Large intestine (tissue), 3 donors: ENCODE measurements around the gene WDR91. TPM values are rescaled to one million over a fixed set of nuclear protein-coding genes. Genes with fewer than 3 reads are reported as not detected.
"Not testable (repeated sequence)": the region's sequence is repeated elsewhere in the genome, so short reads cannot be mapped to it uniquely, and the experiment has no call there.

ENCODE experiments used
- DNase-seq, 2 donors: peaks; one replicate each; pipeline versions ENCODE4 v3.0.0 to v3.0.0-alpha.2; 2013
- H3K27ac ChIP-seq: one replicate; pipeline ENCODE4 v1.5.1; 2013; ENCODE audit warnings: low read length
- H3K27me3 ChIP-seq: 2 replicates; pipeline ENCODE4 v1.6.1; 2013; ENCODE audit warnings: low read length; ENCODE audit not compliant: control insufficient read depth, insufficient read depth
- H3K36me3 ChIP-seq: 2 replicates; pipeline ENCODE4 v1.6.1; 2013; ENCODE audit warnings: low read length; ENCODE audit not compliant: control insufficient read depth, insufficient read depth
- H3K4me1 ChIP-seq: one replicate; pipeline ENCODE4 v1.6.1; 2013; ENCODE audit warnings: low read length; ENCODE audit not compliant: control insufficient read depth, insufficient read depth
- H3K4me3 ChIP-seq: one replicate; pipeline ENCODE4 v1.5.1; 2013; ENCODE audit warnings: low read length
- H3K9me3 ChIP-seq: one replicate; pipeline ENCODE4 v1.6.1; 2013; ENCODE audit warnings: mild to moderate bottlenecking, low read depth, low read length, moderate library complexity; ENCODE audit not compliant: control insufficient read depth
- WGBS: methylation state at CpG from one replicate; pipeline ENCODE4 v1.1.5; 2013; ENCODE audit warnings: low lambda C conversion rate; ENCODE audit not compliant: insufficient coverage; 5-methylcytosine and 5-hydroxymethylcytosine counted together
- polyA plus RNA-seq: library from polyadenylated mRNA; unstranded; fragments of 120-200 nt; gene quantifications from one replicate; pipeline ENCODE4 v1.2.1, GENCODE V29; 2013

The WDR91 gene
- polyA plus RNA-seq, 1 donor = 5.7 TPM

DNA sequence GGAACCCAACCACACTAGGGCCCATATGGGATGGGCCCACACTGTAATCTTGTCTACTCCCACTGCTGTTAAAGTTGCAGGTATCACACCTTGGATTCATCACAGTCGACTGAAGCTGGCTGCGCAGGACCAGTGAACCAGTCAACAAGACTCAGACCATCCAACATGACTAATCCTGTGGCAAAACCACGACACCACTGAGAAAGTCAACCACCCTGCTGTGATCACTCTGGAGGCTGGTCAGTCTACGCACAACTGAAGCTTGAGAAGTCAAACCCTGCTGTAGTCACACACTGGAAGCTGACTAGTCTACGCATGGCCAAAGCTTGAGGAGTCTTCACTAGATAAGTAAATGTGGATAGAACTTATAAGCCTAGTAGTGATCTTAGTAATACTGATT, 31.2 kb downstream of the WDR91 start:
- H3K27ac ChIP-seq = no peak overlapping the region
- H3K4me3 ChIP-seq = no peak overlapping the region
- H3K4me1 ChIP-seq = no peaks in the 10 kb centered on the region
- H3K9me3 ChIP-seq = peaks cover 27% of the 10 kb centered on the region
- H3K36me3 ChIP-seq = peaks cover 4% of the 10 kb centered on the region
- no peaks in the 10 kb centered on the region for H3K27me3 ChIP-seq
- no CpG with 5 or more reads among the region's 5 CpGs for WGBS
- no peak for DNase-seq

DNA sequence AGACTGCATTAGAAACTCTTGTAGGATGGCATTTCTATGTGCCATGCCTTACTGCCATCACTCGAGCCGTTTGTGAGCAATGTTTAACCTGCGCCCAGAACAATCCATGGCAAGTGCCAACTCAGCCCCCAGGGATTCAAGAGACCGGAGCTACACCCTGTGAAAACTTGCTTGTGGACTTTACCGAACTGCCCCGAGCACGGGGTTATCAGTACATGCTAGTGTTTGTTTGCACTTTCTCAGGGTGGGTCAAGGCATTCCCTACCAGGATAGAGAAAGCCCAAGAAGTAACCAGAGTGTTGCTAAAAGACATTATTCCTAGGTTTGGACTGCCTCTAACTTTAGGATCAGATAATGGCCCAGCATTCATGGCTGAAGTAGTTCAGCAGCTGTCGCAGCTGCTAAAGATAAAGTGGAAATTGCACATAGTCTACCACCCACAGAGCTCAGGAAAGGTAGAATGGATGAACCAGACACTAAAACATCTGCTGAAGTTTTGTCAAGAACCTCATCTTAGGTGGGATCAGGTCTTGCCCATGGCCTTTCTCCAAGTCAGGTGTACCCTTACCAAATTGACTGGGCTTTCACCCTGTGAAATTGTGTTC, 31.9 kb downstream of the WDR91 start:
- Histone ChIP-seq H3K4me1 (no peaks in the 10 kb centered on the region), H3K4me3 (no peak overlapping the region), H3K27ac (no peak overlapping the region), H3K27me3 (no peaks in the 10 kb centered on the region), H3K9me3 (peaks cover 27% of the 10 kb centered on the region), H3K36me3 (peaks cover 4% of the 10 kb centered on the region)
- no peak for DNase-seq
- WGBS = no CpG with 5 or more reads among the region's 8 CpGs

DNA sequence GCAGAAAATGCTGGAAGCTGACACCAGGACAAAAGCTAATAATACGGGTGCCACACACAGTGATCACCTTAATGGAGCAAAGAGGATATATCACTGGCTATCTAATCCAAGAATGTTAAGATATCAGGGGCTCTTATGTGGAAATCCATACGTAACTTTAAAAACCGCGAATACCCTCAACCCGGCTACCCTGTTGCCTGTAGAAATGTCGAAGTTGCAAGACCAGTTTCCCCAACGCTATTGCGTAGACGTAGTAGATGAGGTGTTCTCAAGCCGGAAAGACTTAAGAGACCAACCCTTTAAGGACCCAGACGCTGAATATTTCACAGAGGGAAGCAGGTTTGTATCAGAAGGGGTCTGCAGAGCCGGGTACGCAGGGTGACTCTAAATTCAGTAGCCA, 33.0 kb downstream of the WDR91 start:
- Histone ChIP-seq H3K4me3 (no peak overlapping the region), H3K9me3 (peaks cover 27% of the 10 kb centered on the region), H3K36me3 (peaks cover 4% of the 10 kb centered on the region), H3K27me3 (no peaks in the 10 kb centered on the region), H3K27ac (no peak overlapping the region), H3K4me1 (no peaks in the 10 kb centered on the region)
- no CpG with 5 or more reads among the region's 13 CpGs for WGBS
- no peak for DNase-seq

DNA sequence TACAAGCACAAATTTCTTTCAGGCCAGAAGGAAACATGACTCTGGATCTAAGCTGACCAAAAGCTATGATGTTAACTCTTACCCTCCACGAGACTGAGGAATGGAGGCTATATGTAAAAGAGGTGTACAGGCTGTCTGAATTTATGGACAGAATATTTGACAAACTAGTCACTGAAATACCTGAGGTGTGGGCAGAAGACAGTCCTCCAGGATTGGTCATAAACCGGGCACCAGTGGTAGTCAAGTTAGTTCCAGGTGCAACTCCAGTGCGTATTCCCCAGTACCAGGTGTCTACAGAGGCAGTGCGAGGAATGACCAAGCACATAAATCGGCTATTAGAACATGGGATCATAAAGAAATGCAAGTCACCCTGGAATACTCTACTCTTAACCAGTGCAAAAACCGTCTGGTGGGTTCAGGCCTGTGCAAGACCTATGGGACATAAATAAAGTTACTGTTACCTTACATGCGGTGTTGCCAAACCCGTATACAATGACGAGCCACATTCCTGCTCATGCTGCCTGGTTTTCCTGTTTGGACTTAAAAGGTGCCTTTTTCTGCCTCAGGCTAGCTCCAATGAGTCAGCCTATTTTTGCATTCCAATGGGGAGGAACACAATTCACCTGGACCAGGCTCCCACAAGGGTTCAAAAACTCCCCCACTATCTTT, 34.2 kb downstream of the WDR91 start:
- no peak for DNase-seq
- no peaks in the 10 kb centered on the region for H3K27me3 ChIP-seq
- no peak overlapping the region for H3K4me3 ChIP-seq
- no peak overlapping the region for H3K27ac ChIP-seq
- H3K4me1 ChIP-seq = no peaks in the 10 kb centered on the region
- H3K36me3 ChIP-seq = peaks cover 1% of the 10 kb centered on the region
- peaks cover 21% of the 10 kb centered on the region for H3K9me3 ChIP-seq
- WGBS = no CpG with 5 or more reads among the region's 9 CpGs

DNA sequence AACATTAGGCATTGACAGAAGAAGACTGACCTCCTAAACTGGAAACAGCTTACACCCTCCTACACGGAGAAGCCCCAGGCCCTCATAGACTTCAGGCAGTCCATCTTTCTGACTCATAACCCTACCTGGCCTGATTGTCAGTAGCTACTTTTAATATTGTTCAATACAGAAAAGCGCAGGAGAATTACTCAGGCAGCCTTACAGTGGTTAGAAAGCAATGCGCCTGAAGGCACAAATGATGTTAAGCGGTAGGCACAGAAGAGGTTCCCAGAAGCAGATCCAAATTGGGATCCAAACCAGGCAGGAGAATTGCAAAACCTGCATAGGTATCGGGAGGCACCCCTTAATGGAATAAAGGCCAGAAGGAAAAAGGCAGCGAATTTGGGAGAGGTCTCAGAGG, 35.4 kb downstream of the WDR91 start:
- no CpG with 5 or more reads among the region's 6 CpGs for WGBS
- no peak for DNase-seq
- Histone ChIP-seq H3K4me3 (no peak overlapping the region), H3K4me1 (no peaks in the 10 kb centered on the region), H3K27ac (no peak overlapping the region), H3K27me3 (no peaks in the 10 kb centered on the region), H3K36me3 (no peaks in the 10 kb centered on the region), H3K9me3 (peaks cover 8% of the 10 kb centered on the region)

DNA sequence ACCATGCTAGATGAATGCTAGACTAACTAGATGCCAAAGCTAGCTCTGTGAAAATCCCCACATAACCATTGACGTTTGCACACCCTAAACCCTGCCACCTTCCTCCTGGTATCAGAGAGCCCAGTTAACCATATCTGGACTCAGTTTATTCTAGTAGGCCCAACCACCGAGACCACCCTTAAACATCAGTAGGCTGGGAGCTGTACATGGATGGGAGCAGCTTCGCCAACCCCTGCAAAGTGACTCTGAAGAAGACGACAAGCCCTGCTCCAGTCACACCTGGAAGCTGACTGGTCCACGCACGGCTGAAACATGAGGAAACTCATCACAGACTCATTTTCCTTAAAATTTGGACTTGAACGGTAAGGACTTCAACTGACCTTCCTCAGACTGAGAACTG, 36.4 kb downstream of the WDR91 start:
- no peaks in the 10 kb centered on the region for H3K9me3 ChIP-seq
- H3K4me3 ChIP-seq = no peak overlapping the region
- no peaks in the 10 kb centered on the region for H3K27me3 ChIP-seq
- WGBS = no CpG with 5 or more reads among the region's 7 CpGs
- no peak for DNase-seq
- no peaks in the 10 kb centered on the region for H3K36me3 ChIP-seq
- H3K4me1 ChIP-seq = no peaks in the 10 kb centered on the region
- H3K27ac ChIP-seq = no peak overlapping the region

DNA sequence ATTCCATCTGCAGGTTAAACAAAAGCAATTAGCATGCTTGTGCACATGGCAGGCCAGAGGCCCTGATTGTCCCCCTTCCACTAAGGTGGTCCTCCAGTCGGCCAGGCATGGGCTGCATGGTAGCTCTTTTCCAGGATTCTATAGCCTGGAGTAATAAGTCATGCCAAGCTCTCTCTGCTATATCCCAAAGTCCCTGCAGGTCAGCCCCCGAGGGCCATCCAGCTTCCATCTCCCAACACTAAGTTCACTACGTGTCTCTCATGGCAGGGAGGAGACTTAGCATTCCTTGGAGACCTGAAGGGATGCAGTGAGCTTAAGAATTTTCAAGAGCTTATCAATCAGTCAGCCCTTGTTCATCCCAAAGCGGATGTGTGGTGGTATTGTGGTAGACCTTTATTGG, 37.4 kb downstream of the WDR91 start:
- H3K9me3 ChIP-seq, H3K36me3 ChIP-seq, DNase-seq, H3K27ac ChIP-seq, H3K27me3 ChIP-seq, H3K4me1 ChIP-seq, H3K4me3 ChIP-seq: not testable (repeated sequence)
- no CpG with 5 or more reads among the region's 4 CpGs for WGBS

DNA sequence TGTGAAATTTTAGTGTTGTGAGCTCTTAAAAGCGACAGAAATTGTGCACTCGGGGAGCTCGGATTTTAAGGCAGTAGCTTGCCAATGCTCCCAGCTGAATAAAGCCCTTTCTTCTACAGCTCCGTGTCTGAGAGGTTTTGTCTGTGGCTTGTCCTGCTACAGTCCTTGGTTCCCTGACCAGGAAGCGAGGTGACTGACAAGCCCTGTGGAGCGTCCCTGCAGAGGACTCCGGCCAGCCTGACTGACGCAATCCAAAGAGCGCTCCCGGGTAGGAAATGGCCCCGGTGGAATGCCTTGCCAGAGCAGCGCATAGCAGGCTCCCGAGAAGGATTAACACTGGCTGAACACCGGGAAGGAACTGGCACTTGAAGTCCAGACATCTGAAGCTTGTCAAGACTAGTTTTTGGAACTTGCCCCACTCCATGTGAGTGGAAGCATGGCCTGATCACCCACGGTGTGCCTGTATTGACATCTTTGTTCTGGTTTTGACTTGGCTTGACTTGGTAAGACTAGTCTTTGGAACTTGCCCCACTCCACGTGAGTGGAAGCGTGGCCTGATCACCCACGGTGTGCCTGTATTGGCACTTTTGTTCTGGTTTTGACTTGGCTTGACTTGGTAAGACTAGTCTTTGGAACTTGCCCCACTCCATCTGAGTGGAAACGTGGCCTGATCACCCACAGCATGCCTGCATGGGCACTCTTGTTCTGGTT, 39.6 kb downstream of the WDR91 start:
- peak in 1 of 2 donors; percentile 16 for DNase-seq
- H3K4me3 ChIP-seq = not testable (repeated sequence)
- peaks cover 14% of the 10 kb centered on the region for H3K4me1 ChIP-seq

DNA sequence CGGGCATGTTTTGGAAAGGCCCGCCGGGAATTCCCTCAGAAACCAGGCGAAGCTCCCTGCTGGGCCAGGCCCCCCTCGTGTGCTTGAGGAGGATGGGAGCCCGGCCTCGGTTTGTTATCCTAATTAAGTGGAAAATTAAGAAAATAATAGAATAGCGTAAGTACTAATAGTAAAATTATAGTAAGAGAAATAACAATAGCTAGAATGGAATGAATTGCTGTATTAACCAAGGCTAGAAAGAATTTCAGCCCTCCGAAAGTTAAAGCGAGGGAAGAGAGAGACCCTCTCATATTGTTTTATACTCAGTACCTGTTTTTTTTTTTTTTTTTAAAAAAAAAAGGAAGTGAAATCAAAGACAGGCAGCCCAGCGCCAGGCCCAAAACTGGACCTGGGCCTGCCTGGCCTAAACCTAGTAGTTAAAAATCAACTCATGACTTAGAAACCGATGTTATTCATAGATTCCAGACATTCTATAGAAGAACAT, 40.3 kb downstream of the WDR91 start:
- not testable (repeated sequence) for H3K9me3 ChIP-seq, DNase-seq, H3K27me3 ChIP-seq
- Histone ChIP-seq H3K4me1 (peaks cover 14% of the 10 kb centered on the region), H3K27ac (peak overlapping the region; percentile 98), H3K36me3 (peaks cover 27% of the 10 kb centered on the region), H3K4me3 (peak overlapping the region; percentile 92)
- 17% methylated on average over 1 of the region's 12 CpGs for WGBS

More for the DNA sequence above, 39.6 kb downstream of the WDR91 start:
- H3K9me3 ChIP-seq, H3K27me3 ChIP-seq: not testable (repeated sequence)
- H3K27ac ChIP-seq = peak overlapping the region; percentile 3
- peaks cover 20% of the 10 kb centered on the region for H3K36me3 ChIP-seq
- no CpG with 5 or more reads among the region's 19 CpGs for WGBS

DNA sequence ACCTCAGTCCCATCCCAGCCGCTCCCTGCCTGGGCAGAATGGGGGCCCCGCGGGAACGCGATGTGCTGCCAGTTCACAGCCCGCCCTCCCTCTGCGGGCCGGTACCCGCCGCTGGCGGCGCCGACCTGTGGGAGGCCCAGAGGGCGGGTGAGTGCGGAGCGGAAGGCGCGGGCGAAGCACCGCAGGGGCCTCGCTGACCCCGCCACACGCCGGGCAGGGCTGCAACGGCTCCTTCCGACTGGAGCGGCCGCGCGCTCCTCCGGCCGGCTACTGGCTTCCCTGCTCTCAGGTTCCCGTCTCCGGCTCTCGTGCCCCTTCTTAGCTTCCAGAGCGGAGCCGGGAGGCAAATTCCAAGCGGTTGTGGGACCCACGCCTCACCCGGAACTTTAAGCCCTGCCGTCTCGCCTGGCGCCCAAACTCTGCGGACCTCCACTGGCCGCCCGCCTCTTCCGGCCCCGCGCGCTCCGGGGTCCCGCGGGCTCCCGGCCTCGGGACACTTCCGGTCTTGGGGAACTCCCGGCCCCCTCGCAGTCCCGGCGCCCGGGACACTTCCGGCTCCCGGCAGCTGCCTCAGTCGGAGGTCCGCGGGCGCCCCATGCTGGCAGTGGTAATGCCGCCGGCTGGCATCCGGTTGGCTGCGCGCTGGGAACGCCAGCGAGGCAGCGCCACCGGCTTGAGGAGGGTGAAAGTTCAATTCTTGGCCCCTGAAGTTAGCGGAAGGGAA, 40.9 kb downstream of the WDR91 start, which contains the start of gene CYREN:
TSS of gene CYREN (minus strand) at position 434 of the 724 bp plus-strand sequence. CDS start 1,785 bp downstream, outside the sequence.
- Histone ChIP-seq H3K4me1 (peaks cover 14% of the 10 kb centered on the region), H3K4me3 (peak within 1 kb of the TSS; percentile 92), H3K9me3 (no peaks in the 10 kb centered on the region), H3K27ac (peak within 1 kb of the TSS; percentile 98), H3K36me3 (peaks cover 33% of the 10 kb centered on the region), H3K27me3 (no peaks in the 10 kb centered on the region)
- DNase-seq = peak; percentile 94 to 96
- whole genome bisulfite sequencing = no CpG with 5 or more reads among the region's 77 CpGs
